ENCODE data around the gene JADE2.

- TF ChIP-seq NRF1 (IDR thresholded peaks at IDR 0.05; ENCODE audit: low read depth, low read length) (no peak), EZH2 (IDR thresholded peaks at IDR 0.05; ENCODE audit: low read depth, low read length, severe bottlenecking) (no peak), SP1 (IDR thresholded peaks at IDR 0.05; ENCODE audit: low read depth, low read length) (no peak), POLR2A (IDR thresholded peaks at IDR 0.05; ENCODE audit: control extremely low read depth in 1 of 2, low read depth in 2 of 2, low read length in 2 of 2) (no peak), KDM1A (IDR thresholded peaks at IDR 0.05; ENCODE audit: borderline replicate concordance, low read length) (no peak), POLR2AphosphoS5 (IDR thresholded peaks at IDR 0.05; ENCODE audit: low read depth, low read length) (no peak), RNF2 (IDR thresholded peaks at IDR 0.05; ENCODE audit: borderline replicate concordance, low read depth, low read length, missing control alignments, poor library complexity, severe bottlenecking) (no peak), SIX5 (IDR thresholded peaks at IDR 0.05; ENCODE audit: low read depth, low read length) (no peak), NANOG (IDR thresholded peaks at IDR 0.05; ENCODE audit: insufficient read depth, low read depth, low read length, poor library complexity, severe bottlenecking) (no peak)
- TF ChIP-seq, protein P1, sequence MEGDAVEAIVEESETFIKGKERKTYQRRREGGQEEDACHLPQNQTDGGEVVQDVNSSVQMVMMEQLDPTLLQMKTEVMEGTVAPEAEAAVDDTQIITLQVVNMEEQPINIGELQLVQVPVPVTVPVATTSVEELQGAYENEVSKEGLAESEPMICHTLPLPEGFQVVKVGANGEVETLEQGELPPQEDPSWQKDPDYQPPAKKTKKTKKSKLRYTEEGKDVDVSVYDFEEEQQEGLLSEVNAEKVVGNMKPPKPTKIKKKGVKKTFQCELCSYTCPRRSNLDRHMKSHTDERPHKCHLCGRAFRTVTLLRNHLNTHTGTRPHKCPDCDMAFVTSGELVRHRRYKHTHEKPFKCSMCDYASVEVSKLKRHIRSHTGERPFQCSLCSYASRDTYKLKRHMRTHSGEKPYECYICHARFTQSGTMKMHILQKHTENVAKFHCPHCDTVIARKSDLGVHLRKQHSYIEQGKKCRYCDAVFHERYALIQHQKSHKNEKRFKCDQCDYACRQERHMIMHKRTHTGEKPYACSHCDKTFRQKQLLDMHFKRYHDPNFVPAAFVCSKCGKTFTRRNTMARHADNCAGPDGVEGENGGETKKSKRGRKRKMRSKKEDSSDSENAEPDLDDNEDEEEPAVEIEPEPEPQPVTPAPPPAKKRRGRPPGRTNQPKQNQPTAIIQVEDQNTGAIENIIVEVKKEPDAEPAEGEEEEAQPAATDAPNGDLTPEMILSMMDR (IDR thresholded peaks at IDR 0.05; ENCODE audit: control extremely low read depth in 1 of 3, insufficient read depth in 1 of 3, low read depth in 1 of 3, low read length in 3 of 3): no peak
Observed at GRCh38 chr5:134579284-134579771, 53.9 kb downstream of the JADE2 start.

Measured in H1 (cell line).